Fibroblast of the conjunctiva (primary cell): Measurements from ENCODE around the gene KLF7.
A peak's percentile ranks its signal among the peaks of the same experiment; 100 is the strongest.

Experiments
- DNase-seq: peaks from one replicate; pipeline ENCODE4 v3.0.0-alpha.2; 2010; ENCODE audit warnings: low read depth

The KLF7 gene

GRCh38 chr2:207148020-207148419 lies 17.7 kb downstream of the KLF7 start:
- no peak for DNase-seq

GRCh38 chr2:207144173-207144785 lies 21.5 kb downstream of the KLF7 start:
- no peak for DNase-seq

GRCh38 chr2:207143215-207144172 lies 22.3 kb downstream of the KLF7 start:
- no peak for DNase-seq

- no peak for DNase-seq
Observed at GRCh38 chr2:207142461-207142860, 23.3 kb downstream of the KLF7 start.

GRCh38 chr2:207141386-207141785 lies 24.4 kb downstream of the KLF7 start:
- no peak for DNase-seq

- no peak for DNase-seq
Observed at GRCh38 chr2:207140265-207140664, 25.5 kb downstream of the KLF7 start.

GRCh38 chr2:207139552-207139951 lies 26.2 kb downstream of the KLF7 start:
- no peak for DNase-seq

GRCh38 chr2:207138627-207139297 lies 27.0 kb downstream of the KLF7 start:
- DNase-seq = no peak

- no peak for DNase-seq
Observed at GRCh38 chr2:207137596-207138337, 28.0 kb downstream of the KLF7 start.

- DNase-seq = no peak
Observed at GRCh38 chr2:207136874-207137273, 28.9 kb downstream of the KLF7 start.

- DNase-seq = no peak
Observed at GRCh38 chr2:207135801-207136457, 29.8 kb downstream of the KLF7 start.

- no peak for DNase-seq
Observed at GRCh38 chr2:207135340-207135739, 30.4 kb downstream of the KLF7 start.

GRCh38 chr2:207133820-207134519 lies 31.8 kb downstream of the KLF7 start:
- peak; percentile 99 for DNase-seq

- no peak for DNase-seq
Observed at GRCh38 chr2:207133458-207133819, 32.3 kb downstream of the KLF7 start.

GRCh38 chr2:207132019-207132418 lies 33.7 kb downstream of the KLF7 start:
- DNase-seq = no peak

- DNase-seq = no peak
Observed at GRCh38 chr2:207131594-207131993, 34.2 kb downstream of the KLF7 start.

- no peak for DNase-seq
Observed at GRCh38 chr2:207130958-207131521, 34.7 kb downstream of the KLF7 start.

- DNase-seq = no peak
Observed at GRCh38 chr2:207129821-207130220, 35.9 kb downstream of the KLF7 start.

GRCh38 chr2:207128867-207129266 lies 36.9 kb downstream of the KLF7 start:
- DNase-seq = no peak

GRCh38 chr2:207126724-207127308 lies 38.9 kb downstream of the KLF7 start:
- no peak for DNase-seq
